Epithelial cell of esophagus (primary cell): ENCODE measurements around the gene COQ6.
A peak's percentile ranks its signal among the peaks of the same experiment; 100 is the strongest.

Source experiments
- DNase-seq: peaks from one replicate; pipeline ENCODE4 v3.0.0; 2010; ENCODE audit warnings: low read depth
- H3K4me3 ChIP-seq: 2 replicates; pipeline ENCODE4 v1.5.1; 2011; ENCODE audit warnings: mild to moderate bottlenecking, low read length, control low read depth
- CTCF ChIP-seq: IDR thresholded peaks from 2 replicates; pipeline ENCODE4 v1.5.1; 2011; ENCODE audit warnings: low read depth, mild to moderate bottlenecking, low read length, control low read depth, inconsistent platforms; ENCODE audit not compliant: insufficient read depth; ENCODE audit errors: missing control alignments

Gene COQ6

GRCh38 chr14:73953731-73954130 is 3.6 kb downstream of the COQ6 start:
- TF ChIP-seq CTCF, result no peak
- no peak overlapping the region for H3K4me3 ChIP-seq
- no peak for DNase-seq

GRCh38 chr14:73955674-73956073 is 5.6 kb downstream of the COQ6 start:
- no peak overlapping the region for H3K4me3 ChIP-seq
- no peak for DNase-seq
- no peak for TF ChIP-seq CTCF

- DNase-seq, result peak; percentile 20
- no peak overlapping the region for H3K4me3 ChIP-seq
- TF ChIP-seq CTCF, result no peak
Observed at GRCh38 chr14:73958591-73958990, 8.5 kb downstream of the COQ6 start.

GRCh38 chr14:73961192-73961591 is 11.1 kb downstream of the COQ6 start:
- H3K4me3 ChIP-seq, result no peak overlapping the region
- no peak for DNase-seq
- TF ChIP-seq CTCF, result no peak

- DNase-seq, result no peak
- no peak for TF ChIP-seq CTCF
- no peak overlapping the region for H3K4me3 ChIP-seq
Observed at GRCh38 chr14:73965216-73965615, 15.1 kb downstream of the COQ6 start.

- DNase-seq, result no peak
- H3K4me3 ChIP-seq, result no peak overlapping the region
- TF ChIP-seq CTCF, result no peak
Observed at GRCh38 chr14:73968885-73969284, 18.8 kb downstream of the COQ6 start.

- TF ChIP-seq CTCF, result no peak
- no peak for DNase-seq
- no peak overlapping the region for H3K4me3 ChIP-seq
Observed at GRCh38 chr14:73973497-73973896, 23.4 kb downstream of the COQ6 start.
